Adrenal gland (tissue), 5 donors: ENCODE data around the gene PTPN21.

Experiments used
- POLR2A ChIP-seq, 2 donors: fragments of 450-650 bp; IDR thresholded peaks; one replicate each; pipeline ENCODE4 v1.6.1; 2017; ENCODE audit warnings: antibody characterized with exemption in 2 of 2, mild to moderate bottlenecking in 2 of 2, moderate library complexity in 1 of 2
- TF ChIP-seq, protein P1 (sequence below), 6 experiments: fragments of 450-650 bp in 4 of 6; fragments of 200-600 bp in 2 of 6; sonication (generic) in 1 of 6; IDR thresholded peaks; 1 replicate in 5 of 6; 2 replicates in 1 of 6; pipeline versions ENCODE4 v1.5.1 to v1.8.0; 2016 to 2021; ENCODE audit warnings: antibody characterized with exemption in 6 of 6, mild to moderate bottlenecking in 2 of 6, moderate library complexity in 1 of 6
- donor health status: DM: no; HTN: no; CAD: no.

DNA sequence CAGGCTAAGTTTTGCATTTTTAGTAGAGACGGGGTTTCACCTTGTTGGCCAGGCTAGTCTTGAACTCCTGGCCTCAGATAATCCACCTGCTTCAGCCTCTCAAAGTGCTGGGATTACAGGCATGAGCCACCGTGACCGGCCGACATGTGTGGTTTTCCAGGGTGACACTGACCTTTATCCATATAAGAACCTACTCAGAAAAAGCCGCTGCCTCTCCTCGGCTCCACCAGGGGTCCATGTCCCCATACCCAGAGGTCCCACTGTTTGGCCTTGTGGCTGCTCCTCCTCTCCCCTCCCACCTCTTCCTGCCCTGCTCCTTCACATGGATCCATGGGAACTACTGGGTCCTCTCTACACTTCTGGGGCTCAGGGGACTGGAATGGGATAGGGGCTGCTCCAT is 64.6 kb downstream of the PTPN21 start:
- no peak for TF ChIP-seq POLR2A (IDR thresholded peaks at IDR 0.05)
- TF ChIP-seq, protein P1, sequence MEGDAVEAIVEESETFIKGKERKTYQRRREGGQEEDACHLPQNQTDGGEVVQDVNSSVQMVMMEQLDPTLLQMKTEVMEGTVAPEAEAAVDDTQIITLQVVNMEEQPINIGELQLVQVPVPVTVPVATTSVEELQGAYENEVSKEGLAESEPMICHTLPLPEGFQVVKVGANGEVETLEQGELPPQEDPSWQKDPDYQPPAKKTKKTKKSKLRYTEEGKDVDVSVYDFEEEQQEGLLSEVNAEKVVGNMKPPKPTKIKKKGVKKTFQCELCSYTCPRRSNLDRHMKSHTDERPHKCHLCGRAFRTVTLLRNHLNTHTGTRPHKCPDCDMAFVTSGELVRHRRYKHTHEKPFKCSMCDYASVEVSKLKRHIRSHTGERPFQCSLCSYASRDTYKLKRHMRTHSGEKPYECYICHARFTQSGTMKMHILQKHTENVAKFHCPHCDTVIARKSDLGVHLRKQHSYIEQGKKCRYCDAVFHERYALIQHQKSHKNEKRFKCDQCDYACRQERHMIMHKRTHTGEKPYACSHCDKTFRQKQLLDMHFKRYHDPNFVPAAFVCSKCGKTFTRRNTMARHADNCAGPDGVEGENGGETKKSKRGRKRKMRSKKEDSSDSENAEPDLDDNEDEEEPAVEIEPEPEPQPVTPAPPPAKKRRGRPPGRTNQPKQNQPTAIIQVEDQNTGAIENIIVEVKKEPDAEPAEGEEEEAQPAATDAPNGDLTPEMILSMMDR (IDR thresholded peaks at IDR 0.05) = no peak
